ENCODE results near the gene TBCD. TPM values are rescaled to one million over a fixed set of nuclear protein-coding genes. Genes with fewer than 3 reads are reported as not detected.

Gene TBCD
- total and polyA plus RNA-seq, 9 of the 15 experiments (the other 6 are each of a cell fraction or from before 2014, with no cell fraction given): 8.9 to 98.5 (median 28.0) TPM

DNA sequence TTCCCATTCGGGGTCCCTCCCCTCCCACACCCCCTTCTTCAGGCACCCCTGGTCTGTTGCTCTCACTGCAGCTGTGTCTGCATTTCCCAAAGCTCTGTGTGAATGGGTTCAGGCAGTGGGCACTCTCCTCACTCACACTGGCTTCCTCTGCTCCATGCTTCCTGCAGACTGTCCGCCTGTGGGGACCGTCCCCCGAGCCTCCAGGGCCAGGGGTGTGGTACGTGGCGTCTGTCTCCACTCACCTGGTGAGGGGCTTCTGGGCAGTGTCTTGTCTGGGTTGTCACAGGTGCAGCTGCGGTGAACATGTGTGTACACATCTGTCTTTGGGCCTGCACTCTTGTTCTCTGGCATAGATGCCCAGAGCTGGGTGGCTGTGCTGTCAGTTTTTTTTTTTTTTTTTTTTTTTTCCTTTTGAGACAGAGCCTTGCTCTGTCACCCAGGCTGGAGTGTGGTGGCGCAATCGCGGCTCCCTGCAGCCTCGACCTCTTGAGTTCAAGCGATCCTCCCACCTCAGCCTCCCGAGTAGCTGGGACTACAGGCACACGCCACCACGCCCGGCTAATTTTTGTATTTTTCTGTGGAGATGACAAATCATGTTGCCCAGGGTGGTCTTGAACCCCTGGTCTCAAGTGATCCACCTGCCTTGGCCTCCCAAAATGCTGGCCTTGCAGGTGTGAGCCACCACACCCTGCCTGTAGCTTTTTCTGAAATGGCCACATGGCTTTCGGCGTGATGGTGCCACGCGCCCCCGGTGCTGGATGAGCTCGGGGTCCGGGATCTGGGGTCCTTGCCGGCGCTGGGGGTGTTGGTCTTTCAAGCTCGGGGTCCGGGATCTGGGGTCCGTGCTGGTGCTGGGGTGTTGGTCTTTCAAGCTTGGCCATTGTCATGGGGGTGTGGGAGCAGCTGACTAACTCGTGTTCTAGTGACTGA is 144.5 kb downstream of the TBCD start:
- no peaks in the 10 kb centered on the region for H3K9me1 ChIP-seq (ENCODE audit: control insufficient read depth, insufficient read depth, low read length)
- peaks cover 47% of the 10 kb centered on the region for H3K36me3 ChIP-seq (ENCODE audit: control insufficient read depth, insufficient read depth, low read length)
- no peak overlapping the region for H3K4me2 ChIP-seq (ENCODE audit: insufficient read depth, low read length)
- peaks cover 0 to 16% of the 10 kb centered on the region in 2 experiments; a peak in 2 of 5 replicates for H3K4me1 ChIP-seq (replicated peaks in 1 of 2; ENCODE audit: control insufficient read depth in 2 of 2, insufficient read depth in 2 of 2, low read length in 2 of 2)
- BruUV-seq (replicated peaks): no TSS peak
- 0 out of 2 replicates have a peak, but pooled peaks cover 1% of the 10 kb centered on the region for H3K9me3 ChIP-seq (replicated peaks; ENCODE audit: control insufficient read depth, insufficient read depth, low read depth, low read length)
- no peaks in the 10 kb centered on the region for H4K20me1 ChIP-seq (replicated peaks; ENCODE audit: control insufficient read depth, insufficient read depth, low read length)
- CTCF ChIA-PET (ENCODE audit: low intra/inter-chr PET ratio): interaction anchor here (0.6 kb wide), 1 partner anchor 13 kb away, joined by 4 read pairs; no protein-coding TSS in a partner anchor
- in situ Hi-C loops (cut with MboI): no loop called here
- no peak for ATAC-seq
- intact Hi-C loops (cut with micrococcal nuclease): no loop called here
- no peak for FAIRE-seq
- H3K9ac ChIP-seq (ENCODE audit: insufficient read depth in 1 of 2, low read depth in 2 of 2, low read length in 2 of 2): no peak overlapping the region
- WGBS (ENCODE audit: insufficient coverage, low coverage, missing lambda C conversion rate): 87% methylated on average over 28 of the region's 29 CpGs
- H3K4me3 ChIP-seq: no peak overlapping the region
- no peak overlapping the region for H3K27ac ChIP-seq (ENCODE audit: extremely low read depth, low read depth, low read length)
- TF ChIP-seq, protein P1, sequence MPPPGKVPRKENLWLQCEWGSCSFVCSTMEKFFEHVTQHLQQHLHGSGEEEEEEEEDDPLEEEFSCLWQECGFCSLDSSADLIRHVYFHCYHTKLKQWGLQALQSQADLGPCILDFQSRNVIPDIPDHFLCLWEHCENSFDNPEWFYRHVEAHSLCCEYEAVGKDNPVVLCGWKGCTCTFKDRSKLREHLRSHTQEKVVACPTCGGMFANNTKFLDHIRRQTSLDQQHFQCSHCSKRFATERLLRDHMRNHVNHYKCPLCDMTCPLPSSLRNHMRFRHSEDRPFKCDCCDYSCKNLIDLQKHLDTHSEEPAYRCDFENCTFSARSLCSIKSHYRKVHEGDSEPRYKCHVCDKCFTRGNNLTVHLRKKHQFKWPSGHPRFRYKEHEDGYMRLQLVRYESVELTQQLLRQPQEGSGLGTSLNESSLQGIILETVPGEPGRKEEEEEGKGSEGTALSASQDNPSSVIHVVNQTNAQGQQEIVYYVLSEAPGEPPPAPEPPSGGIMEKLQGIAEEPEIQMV (tag; conservative IDR thresholded peaks at IDR 0.05; ENCODE audit: low read depth): no peak
- TF ChIP-seq HLTF (IDR thresholded peaks at IDR 0.05) (no peak), HNRNPL (IDR thresholded peaks at IDR 0.05; ENCODE audit: low read depth, low read length) (no peak), ZNF561 (CRISPR knock-in tag; conservative IDR thresholded peaks at IDR 0.05) (no peak), FOS (IDR thresholded peaks at IDR 0.05; ENCODE audit: extremely low read depth, insufficient read length) (no peak)
- no peak for DNase-seq (ENCODE audit: extremely low read depth in 1 of 4, low spot score in 3 of 4)
- no peaks in the 10 kb centered on the region for H3K27me3 ChIP-seq (ENCODE audit: control insufficient read depth in 2 of 2, insufficient read depth in 2 of 2, low read length in 2 of 2)
- no peak overlapping the region for H2AFZ ChIP-seq (ENCODE audit: low read depth, low read length)
- POLR2A ChIA-PET: interaction anchor here (0.6 to 1.4 kb wide), 3 partner anchors 11 to 152 kb away, joined by 4 to 5 read pairs (median 4); no protein-coding TSS in a partner anchor
- H3K79me2 ChIP-seq (ENCODE audit: control insufficient read depth, insufficient read depth, low read length): peaks cover 10% of the 10 kb centered on the region; the same call in 1 of the 3 replicates
